Measurements from ENCODE around the gene C3orf49.

The C3orf49 gene

DNA sequence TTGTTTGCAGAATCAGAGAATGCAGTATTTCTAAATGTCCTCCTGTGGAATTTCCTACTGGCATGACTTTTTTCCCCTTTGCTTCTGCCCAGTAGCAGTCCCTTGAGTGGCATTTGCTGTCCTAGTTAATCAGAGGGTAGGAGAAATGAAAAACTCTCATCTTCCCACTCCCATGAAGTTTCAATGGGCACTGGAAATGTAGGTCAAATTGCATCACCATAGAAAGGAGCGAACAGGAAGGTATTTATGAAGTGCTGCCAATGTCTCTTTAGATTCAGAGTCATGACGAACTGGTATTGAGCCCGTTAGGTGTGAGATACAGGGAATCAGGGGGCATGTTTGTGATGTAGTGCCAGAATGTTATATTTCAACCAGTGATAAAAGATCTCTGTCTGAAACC is 67.8 kb downstream of the C3orf49 start:
- no peak for DNase-seq (ENCODE audit: low spot score)

DNA sequence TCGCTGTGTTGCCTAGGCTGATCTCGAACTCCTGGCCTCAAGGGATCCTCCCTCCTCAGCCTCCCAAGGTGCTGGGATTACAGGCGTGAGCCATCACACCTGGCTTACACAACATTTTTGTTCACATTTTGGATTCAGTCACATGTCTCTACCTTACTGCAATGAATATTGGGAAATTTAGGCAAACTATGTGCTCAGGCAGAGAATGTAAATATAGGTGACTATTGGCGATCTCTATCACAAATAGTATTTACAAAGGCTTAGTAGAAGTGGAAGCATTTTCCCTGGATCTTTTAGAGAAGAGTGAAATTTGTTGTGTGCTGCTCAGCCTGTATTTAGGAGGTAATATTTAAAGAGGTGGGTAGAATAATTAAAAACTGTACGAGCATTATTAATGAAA is 72.4 kb downstream of the C3orf49 start:
- DNase-seq (ENCODE audit: low spot score), result no peak

DNA sequence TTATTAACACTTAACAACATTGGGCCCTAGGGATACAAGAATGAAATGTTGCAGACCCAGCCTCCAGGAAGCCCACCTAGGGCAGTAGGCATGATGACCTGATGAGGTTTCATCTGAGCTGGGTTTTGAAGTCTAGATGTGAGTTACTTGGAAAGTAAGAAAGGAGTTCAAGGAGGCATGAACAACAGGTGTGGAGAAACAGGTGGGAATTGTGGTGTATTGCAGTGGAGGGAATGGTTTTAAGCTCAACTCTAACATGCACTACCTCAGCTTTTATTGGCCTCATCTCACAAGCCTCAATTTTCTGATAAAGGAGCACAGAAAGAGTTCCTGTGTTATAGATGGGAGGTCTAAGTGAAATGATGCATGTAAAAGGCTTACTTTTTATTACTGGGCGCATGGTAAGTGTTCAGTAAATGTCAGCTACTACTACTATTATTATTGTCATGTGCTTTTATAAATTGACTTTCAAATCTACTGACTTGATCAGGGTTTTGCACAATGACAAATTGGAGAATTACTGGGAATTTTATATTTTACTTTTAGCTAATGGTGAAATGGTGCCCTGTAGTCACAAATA is 73.8 kb downstream of the C3orf49 start:
- no peak for DNase-seq (ENCODE audit: low spot score)

DNA sequence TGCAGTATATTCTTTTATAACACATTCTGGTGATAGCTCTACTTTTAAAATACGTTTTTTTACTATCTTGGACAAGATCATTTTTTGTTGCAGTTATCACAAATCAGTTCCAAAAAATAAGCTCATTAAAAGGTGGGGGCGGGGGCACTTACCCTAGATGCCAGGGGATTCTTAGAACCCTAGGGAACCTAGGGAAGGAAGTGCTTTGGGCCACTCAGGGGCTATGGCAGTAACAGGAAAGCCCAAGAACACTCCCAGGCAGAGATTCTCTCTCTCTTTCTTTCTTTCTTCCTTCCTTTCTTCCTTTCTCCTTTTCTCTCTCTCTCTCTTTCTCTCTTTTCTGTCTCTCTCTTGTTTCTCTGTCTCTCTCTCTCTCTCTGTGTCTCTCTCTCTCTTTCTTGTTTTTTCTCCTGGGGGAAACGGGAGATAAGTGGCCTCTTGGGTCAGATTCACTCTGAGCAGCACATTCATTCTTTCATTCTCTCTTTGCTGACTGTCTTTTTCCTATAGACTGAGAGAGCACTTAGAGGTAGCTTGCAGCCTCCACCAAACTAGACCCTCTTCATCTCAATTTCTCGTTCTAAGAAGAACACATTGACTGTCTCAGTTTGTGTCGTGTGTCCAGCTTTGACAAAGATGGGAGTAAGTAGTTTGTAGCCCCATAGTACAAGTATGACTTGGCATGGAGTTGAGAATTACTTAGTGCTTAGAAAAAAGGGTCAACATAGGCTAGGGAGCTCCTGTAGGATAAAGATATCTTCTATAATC is 76.5 kb downstream of the C3orf49 start:
- no peak for DNase-seq (ENCODE audit: low spot score)

DNA sequence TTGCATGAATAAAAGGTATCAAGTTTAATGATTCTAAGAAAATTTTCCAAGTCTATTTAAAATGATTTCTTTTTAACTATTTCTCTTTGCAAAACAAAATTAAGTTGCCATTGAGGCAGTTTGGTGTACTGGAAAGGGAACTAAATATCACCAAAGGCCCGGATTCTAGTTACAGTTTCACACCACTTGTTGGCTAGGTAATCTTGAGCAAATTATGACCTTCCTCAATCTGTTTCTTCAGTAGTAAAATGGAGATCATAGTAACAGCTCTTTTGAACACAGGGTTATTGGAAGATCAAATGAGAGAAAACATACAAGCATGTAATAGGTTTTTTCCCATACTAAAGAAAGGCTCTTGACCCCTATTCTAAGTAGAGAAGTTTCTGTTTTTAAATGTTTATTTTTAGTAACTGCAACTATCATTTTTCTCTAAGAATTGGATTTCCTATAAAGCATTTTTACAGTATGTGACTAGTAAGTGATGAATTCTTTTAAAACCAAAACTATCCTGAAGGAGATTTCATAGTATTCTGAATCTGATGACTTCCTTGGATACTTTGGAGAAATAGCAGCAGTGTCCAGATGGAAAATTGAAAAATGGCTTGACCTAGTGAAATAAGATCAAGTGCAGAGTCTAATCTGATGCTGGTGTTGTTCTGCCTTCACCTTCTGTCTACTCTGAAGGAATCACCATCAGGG is 77.4 kb downstream of the C3orf49 start:
- DNase-seq (ENCODE audit: low spot score), result no peak

Data from left forelimb (tissue), 1 donor.